ENCODE data around the gene GUCA1A.
"Not testable (repeated sequence)": the region's sequence is repeated elsewhere in the genome, so short reads cannot be mapped to it uniquely, and the experiment has no call there.

Gene GUCA1A

DNA sequence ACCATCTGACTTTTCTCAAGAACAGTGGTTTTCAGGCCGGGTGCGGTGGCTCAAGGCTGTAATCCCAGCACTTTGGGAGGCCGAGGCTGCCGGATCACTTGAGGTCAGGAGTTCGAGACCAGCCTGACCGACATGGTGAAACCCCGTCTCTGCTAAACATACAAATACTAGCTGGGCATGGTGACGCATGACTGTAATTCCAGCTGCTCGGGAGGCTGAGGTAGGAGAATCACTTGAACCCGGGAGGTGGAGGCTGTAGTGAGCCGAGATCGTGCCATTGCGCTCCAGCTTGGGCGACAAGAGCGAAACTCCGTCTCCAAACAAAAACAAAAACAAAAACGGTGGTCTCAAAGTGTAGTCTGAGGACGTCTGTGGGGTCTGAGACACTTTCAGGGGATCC is 43.3 kb downstream of the GUCA1A start:
- DNase-seq, result not testable (repeated sequence)

DNA sequence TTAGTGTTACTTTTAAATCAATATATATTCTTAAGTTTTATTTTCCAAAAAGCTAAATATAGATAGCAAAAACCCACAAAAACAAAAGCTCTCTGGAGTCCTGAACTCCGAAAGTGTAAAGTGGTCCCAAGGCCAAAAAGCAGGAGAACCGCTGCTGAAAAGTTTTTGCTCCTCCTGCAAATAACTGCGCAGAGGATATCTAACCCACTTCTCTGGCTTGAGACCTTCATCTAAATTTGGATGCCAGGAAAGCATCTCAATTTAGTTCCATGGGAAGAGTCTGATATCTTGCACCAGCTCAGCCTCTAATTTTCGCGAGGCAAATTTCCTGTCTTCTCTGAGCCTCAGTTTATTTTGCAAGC is 44.0 kb downstream of the GUCA1A start:
- DNase-seq, result no peak

DNA sequence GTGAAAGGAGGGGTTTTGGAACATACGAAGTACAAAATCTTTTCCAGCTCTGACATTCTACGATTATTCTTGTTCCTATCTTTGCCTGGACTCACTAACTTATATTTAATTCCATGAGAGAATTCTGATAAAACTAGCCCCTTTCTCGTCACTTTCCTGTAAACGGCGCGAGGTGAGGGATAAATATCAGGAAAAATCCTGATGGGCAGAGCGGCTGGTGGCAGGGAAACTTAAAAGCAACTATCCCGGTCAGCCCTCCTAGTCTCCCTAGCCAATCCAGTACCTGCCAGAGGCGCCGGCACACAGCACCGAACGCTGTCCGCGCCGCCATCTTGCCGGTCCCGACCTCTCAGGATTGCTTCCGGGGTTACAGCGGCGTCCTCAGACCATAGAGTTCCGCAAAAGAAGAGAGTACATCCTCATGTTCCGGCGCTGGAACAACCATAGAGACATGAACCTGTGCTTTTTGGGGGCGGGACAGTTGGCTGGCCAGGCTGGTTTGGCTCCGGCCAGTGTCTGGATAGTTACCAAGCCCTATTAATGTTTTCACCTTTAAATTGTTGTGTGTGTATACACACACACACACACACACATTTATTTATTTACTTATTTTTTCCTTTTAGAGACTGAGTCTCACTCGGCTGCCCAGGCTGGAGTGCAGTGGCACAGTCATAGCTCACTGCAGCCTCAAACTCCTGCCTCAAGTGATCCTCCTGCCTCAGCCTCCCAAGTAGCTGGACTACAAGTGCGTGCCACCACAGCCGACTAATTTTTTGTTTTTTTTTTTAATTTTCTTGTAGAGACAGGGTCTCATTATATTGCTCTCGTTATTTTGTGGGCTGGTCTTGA is 44.6 kb downstream of the GUCA1A start, which contains the start of gene MRPS10:
Gene MRPS10, minus strand, starts transcription at position 343 of the 849 bp plus-strand sequence. Its CDS starts 12 bp downstream, at position 331.
- DNase-seq, result peak; percentile 91

DNA sequence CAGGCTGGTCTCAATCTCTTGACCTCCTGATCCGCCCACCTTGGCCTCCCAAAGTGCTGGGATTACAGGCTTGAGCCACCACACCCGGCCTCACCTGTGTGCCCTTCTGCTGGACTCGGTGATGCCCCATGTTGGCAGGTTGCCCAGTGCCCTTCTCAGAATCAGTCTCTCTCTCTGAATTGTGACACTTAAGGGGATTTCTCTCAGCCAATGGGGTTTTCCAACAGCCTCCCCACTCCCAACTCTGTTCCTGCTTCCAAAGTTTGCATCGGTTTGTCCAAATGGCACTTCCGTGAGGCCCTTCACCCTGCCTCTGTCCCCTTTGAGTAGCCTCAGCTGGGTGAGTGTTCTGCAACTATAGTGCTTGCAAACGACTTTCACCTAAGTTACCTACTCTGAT is 47.6 kb downstream of the GUCA1A start:
- no peak for DNase-seq

DNA sequence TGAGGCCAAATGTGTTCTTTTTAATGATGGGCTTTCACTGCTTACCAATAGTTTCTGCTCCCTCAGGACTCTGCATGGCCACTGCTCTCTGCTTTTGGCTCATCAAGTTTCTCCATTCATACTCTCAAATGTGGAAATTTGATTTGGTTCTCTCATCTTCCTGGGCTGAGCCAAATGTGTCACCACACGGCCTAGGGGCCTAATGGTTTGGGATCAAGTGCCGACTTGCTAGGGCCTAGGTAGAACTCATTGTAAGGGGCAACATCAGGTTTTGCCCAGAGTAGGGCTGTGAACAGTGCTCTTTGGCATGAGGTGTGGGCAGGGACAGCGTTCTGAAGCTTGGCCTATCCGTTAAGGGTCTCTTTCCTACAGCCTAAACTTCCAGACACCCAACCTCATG is 48.4 kb downstream of the GUCA1A start:
- DNase-seq, result no peak

DNA sequence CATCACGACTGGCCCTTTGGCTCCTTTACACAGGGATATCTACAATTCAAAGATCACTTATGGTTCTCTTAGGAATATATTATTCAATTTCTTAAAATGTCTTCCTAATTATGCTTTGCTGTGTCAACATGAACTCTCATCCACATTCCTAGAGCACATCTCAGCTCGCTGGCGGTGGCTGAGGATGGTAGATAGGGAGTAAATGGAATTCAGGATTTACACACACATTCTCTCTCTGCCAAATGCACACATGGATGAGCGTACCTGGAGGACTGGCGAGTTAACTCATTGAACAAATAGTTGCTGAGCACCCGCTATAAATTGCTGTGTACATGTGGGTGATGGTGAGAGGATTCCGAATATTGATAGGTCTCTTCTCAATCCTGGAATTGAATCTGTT is 49.3 kb downstream of the GUCA1A start:
- no peak for DNase-seq

DNA sequence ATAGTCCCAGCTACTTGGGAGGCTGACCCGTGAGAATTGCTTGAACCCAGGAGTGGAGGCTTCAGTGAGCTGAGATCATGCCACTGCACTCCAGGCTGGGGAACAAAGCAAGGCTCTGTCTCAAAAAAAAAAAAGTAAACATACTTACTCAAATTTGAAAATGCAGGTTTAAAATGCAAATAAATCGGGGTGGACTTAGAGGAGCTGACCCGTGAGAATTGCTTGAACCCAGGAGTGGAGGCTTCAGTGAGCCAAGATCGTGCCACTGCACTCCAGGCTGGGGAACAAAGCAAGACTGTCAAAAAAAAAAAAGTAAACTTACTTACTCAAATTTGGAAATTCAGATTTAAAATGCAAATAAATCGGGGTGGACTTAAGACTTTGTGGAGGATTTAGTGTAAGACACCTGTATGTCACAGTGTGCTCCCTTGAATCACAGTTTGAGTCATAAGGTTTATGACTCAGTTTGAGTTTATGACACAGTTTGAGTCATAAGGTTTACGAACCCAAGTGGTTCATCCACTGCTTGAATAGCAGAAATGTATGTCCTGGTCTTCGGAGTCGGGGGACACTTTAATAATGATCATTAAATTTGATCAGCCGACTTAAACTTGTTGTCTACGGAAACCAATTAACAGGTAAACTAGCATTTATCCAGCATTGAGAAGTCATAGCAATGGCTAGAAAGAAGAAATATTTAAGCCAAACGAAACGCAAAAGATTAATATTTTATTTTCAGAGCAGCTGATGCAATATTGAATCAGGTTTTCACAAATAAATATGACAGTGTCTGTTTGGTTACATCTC is 51.3 kb downstream of the GUCA1A start:
- DNase-seq, result no peak

DNA sequence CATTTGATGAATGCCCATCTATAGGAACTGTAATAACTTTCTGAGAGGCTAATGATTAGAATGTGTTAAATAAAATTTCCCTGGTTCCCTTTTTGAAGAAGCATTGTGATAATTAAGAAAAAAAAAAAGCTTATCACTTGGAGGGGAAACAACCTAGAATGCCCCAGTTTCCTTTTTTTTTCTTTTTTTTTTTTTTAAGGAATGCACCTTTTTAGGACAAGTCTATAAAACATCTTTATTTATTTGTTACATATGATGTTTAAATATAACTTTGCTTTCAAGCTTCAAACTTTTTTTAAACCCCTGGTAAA is 51.8 kb downstream of the GUCA1A start:
- no peak for DNase-seq

DNA sequence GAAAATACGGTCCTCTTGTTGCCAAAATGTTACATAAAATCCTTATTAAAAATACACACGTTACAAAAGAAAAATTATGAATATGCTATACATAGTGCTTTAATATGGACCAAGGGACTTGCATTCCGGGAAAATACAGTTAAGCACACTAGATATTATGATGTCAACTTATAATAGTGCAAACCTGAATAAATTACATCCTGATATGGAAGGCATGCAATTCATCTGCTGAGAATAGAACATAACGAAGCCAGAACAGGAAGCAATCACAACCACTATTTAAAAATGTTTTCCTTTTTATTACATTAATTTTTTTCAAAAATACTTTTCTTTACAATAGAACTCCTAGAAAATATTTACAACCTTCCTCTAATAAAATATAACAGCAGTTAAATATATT is 52.3 kb downstream of the GUCA1A start:
- DNase-seq, result no peak

DNA sequence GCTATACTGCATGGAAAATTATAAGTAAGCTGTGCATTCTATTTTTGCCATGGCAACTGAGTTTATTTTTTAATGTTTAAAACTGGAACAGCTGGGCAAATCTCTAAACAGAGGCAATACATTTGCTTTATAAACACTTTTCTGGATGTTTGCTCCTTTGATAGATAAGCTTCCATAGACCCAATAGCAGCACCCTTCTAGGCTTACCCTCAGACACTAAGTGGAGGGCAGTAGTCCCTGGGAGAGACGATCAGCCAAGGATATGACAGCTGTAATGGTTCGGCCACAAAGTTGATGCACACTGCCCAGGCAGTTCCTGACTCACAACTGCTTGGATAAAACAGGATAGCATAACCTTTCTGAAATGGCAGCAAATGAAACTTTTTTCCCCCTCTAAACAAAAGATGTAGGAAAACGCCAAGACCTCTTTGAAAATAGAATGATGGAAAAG is 53.0 kb downstream of the GUCA1A start:
- no peak for DNase-seq

DNA sequence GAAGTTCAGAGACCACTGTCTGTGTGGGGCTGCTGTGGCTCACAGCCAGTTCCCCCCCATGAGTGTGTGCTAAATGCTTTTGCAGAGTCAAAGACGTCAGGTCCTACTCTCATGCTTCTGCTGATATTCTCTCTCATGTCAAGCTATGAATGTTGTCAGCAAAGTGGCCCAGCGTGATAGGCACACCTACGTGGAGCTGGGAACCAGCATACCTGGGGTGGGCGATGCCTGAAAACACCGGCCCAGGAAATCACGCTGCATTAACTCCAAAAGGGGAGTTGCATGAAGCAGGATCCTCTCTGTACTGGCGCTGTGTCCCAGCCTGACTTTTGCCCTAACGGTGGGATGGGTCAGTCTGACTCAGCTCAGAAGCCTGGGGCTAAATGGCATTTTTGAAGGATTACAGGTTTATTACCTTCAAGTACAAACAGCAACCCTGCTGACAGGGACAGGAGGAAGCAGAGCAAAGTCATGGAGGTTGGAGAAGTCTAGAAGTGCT is 53.5 kb downstream of the GUCA1A start:
- no peak for DNase-seq

DNA sequence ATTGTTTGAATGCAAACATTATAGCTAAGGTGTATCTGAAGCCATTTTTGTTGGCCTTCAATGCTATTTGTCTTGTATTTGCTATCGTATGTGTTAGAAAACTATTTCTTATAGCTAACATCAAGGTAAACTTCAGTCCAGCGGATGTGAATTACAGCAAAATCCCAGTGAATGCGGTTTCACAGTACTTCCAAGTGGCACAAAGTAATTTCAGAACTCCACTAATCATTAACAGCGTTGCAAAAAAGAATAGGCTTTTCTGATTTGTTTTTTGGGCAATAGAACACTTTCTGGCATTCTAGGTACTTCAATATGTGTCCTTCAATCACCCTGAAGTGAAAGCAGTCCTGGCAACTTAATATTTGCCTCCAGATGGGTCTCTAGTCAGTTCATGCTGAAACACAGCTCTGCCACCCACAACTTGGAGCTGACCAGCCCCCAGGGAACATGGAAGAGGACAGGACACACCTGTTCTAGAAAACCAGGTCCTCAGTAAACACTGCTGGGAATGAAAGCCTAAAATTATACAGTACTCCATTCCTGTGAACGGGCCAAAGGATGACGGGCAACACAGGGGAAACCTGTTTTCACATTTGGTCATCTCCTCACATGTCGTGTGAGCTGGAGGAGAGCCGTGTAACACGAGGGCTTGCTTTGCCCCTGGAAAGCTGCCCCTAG is 54.1 kb downstream of the GUCA1A start:
- no peak for DNase-seq

DNA sequence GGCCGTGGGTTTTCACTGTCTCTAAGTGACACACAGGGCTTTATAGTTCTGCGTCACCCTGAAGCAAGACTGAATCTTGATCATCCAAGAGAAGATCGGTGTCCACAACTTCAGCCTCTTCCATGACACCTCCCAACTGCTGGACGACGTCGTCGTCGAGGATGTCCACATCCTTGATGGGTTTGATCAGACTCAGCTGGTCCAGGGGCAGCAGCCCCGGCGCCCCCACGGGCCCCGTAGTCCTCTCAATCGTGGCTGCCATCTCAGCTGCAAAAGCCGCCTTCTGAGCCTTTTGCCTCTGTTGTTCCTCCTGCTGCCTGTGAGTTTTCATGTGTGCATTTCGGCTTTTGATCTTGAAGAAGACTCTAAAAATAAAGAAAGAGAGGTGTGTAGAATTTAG is 55.1 kb downstream of the GUCA1A start:
- no peak for DNase-seq

Measured in effector CD4-positive, alpha-beta T cell (primary cell).